IPS-15b (cell line): ENCODE measurements around the gene DEGS1.
"Not testable (repeated sequence)": the region's sequence is repeated elsewhere in the genome, so short reads cannot be mapped to it uniquely, and the experiment has no call there.

Source experiments
- H3K27me3 ChIP-seq: one replicate; pipeline ENCODE4 v1.6.1; 2013; ENCODE audit warnings: low read length; ENCODE audit not compliant: control insufficient read depth, insufficient read depth
- H3K36me3 ChIP-seq: one replicate; pipeline ENCODE4 v1.6.1; 2013; ENCODE audit warnings: low read length; ENCODE audit not compliant: control insufficient read depth, insufficient read depth
- H3K4me1 ChIP-seq: one replicate; pipeline ENCODE4 v1.6.1; 2013; ENCODE audit warnings: mild to moderate bottlenecking, low read length; ENCODE audit not compliant: control insufficient read depth, insufficient read depth
- H3K4me3 ChIP-seq: one replicate; pipeline ENCODE4 v1.5.1; 2013; ENCODE audit warnings: low read depth, low read length
- H3K9ac ChIP-seq: one replicate; pipeline ENCODE4 v1.6.1; 2013; ENCODE audit warnings: low read depth, mild to moderate bottlenecking, low read length
- H3K9me3 ChIP-seq: one replicate; pipeline ENCODE4 v1.6.1; 2013; ENCODE audit warnings: mild to moderate bottlenecking, low read length; ENCODE audit not compliant: control insufficient read depth, insufficient read depth

The DEGS1 gene

GRCh38 chr1:224201853-224202252, 18.8 kb downstream of the DEGS1 start:
- Histone ChIP-seq H3K4me3 (no peak overlapping the region), H3K27me3 (no peaks in the 10 kb centered on the region), H3K36me3 (no peaks in the 10 kb centered on the region), H3K9ac (no peak overlapping the region), H3K4me1 (peaks cover 2% of the 10 kb centered on the region), H3K9me3 (no peaks in the 10 kb centered on the region)

- no peaks in the 10 kb centered on the region for H3K36me3 ChIP-seq
- no peak overlapping the region for H3K9ac ChIP-seq
- peaks cover 2% of the 10 kb centered on the region for H3K4me1 ChIP-seq
- no peaks in the 10 kb centered on the region for H3K9me3 ChIP-seq
- no peak overlapping the region for H3K4me3 ChIP-seq
- no peaks in the 10 kb centered on the region for H3K27me3 ChIP-seq
Observed at GRCh38 chr1:224203243-224204016, 20.4 kb downstream of the DEGS1 start.

GRCh38 chr1:224205438-224205840, 22.4 kb downstream of the DEGS1 start:
- no peak overlapping the region for H3K9ac ChIP-seq
- no peak overlapping the region for H3K4me3 ChIP-seq
- no peaks in the 10 kb centered on the region for H3K36me3 ChIP-seq
- H3K4me1 ChIP-seq: peaks cover 2% of the 10 kb centered on the region
- no peaks in the 10 kb centered on the region for H3K9me3 ChIP-seq
- H3K27me3 ChIP-seq: no peaks in the 10 kb centered on the region

DNA sequence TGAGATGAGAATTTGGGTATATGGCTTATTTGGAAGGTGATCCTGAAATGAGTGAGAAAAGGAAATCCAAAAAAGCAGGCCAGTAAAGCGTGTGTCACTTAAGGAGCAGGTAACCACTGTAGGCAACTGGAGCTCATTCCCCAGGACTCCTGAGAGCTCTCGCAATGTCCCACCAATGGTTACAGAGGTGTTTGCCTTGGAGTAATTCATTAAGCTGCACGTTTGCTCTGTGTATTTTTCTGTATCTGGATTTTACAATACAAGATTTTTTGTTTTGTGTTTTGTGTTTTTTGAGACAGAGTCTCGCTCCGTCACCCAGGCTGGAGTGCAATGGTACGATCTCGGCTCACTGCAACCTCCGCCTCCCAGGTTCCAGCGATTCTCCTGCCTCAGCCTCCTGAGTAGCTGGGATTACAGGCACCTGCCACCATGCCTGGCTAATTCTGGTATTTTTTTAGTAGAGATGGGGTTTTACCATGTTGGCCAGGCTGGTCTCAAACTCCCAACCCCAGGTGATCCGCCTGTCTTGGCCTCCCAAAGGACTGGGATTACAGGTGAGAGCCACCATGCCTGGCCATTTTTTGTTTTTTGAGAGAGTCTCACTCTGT, 23.0 kb downstream of the DEGS1 start:
- H3K9ac ChIP-seq, H3K4me1 ChIP-seq, H3K4me3 ChIP-seq, H3K27me3 ChIP-seq, H3K9me3 ChIP-seq, H3K36me3 ChIP-seq: not testable (repeated sequence)

- no peak overlapping the region for H3K9ac ChIP-seq
- H3K4me1 ChIP-seq: peaks cover 8% of the 10 kb centered on the region
- no peaks in the 10 kb centered on the region for H3K27me3 ChIP-seq
- no peaks in the 10 kb centered on the region for H3K36me3 ChIP-seq
- no peak overlapping the region for H3K4me3 ChIP-seq
- no peaks in the 10 kb centered on the region for H3K9me3 ChIP-seq
Observed at GRCh38 chr1:224211206-224211962, 28.3 kb downstream of the DEGS1 start.

GRCh38 chr1:224212618-224213061, 29.6 kb downstream of the DEGS1 start:
- H3K36me3 ChIP-seq: no peaks in the 10 kb centered on the region
- H3K4me3 ChIP-seq: no peak overlapping the region
- H3K9me3 ChIP-seq: no peaks in the 10 kb centered on the region
- peaks cover 8% of the 10 kb centered on the region for H3K4me1 ChIP-seq
- H3K27me3 ChIP-seq: no peaks in the 10 kb centered on the region
- H3K9ac ChIP-seq: peak overlapping the region; percentile 29

DNA sequence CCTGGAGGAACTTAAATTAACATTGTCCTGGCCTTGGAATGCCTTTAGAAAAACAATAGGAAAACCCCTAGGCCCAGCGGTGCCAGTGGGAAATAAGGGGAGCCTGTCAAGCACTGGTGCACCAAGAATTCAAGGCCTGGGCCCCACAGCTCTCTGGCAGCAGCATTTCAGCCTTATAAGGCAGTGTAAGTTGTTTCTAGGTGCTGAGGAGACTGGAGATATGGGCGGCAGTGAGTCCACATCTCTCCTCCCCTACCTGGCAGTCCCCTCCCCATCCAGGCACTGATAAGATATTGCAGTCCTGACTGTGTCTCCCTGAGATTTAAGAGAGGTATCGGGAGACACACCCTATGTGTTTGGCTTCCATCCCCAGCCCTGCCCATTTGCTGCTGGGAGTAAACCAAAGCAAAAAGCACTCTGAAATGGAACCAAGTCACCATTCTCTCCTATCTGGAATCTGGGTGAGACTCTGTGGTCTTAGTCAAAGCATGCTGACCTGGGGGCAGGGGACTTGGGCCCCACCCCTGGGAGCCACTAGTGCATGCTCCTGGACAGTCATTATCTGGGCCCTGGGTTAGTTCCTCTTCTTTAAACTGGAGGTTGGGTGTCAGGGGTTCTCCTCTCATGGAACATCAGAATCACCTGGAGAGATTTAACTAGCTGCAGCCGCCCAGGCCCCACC, 30.5 kb downstream of the DEGS1 start:
- Histone ChIP-seq H3K4me1 (peaks cover 8% of the 10 kb centered on the region), H3K36me3 (no peaks in the 10 kb centered on the region), H3K27me3 (no peaks in the 10 kb centered on the region), H3K4me3 (no peak overlapping the region), H3K9me3 (no peaks in the 10 kb centered on the region), H3K9ac (peak overlapping the region; percentile 32)

DNA sequence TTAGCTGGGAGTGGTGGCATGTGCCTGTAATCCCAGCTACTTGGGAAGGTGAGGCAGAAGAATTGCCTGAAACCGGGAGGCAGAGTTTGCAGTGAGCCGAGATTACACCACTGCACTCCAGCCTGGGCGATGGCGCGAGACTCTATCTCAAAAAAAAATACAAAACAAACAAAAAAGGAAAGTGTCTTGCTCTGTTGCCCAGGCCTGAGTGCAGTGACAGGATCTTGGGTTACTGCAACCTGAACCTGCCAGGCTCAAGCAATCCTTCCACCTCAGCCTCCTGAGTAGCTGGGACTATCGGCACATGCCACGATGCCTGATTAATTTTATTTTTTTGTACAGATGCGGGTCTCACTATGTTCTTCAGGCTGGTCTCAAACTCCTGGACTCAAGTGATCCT, 33.3 kb downstream of the DEGS1 start:
- H3K9me3 ChIP-seq: no peaks in the 10 kb centered on the region
- no peak overlapping the region for H3K4me3 ChIP-seq
- no peak overlapping the region for H3K9ac ChIP-seq
- peaks cover 8% of the 10 kb centered on the region for H3K4me1 ChIP-seq
- H3K36me3 ChIP-seq: no peaks in the 10 kb centered on the region
- H3K27me3 ChIP-seq: no peaks in the 10 kb centered on the region

GRCh38 chr1:224217655-224218623, 34.9 kb downstream of the DEGS1 start:
- peaks cover 4% of the 10 kb centered on the region for H3K4me1 ChIP-seq
- no peaks in the 10 kb centered on the region for H3K9me3 ChIP-seq
- no peak overlapping the region for H3K9ac ChIP-seq
- no peaks in the 10 kb centered on the region for H3K27me3 ChIP-seq
- no peaks in the 10 kb centered on the region for H3K36me3 ChIP-seq
- no peak overlapping the region for H3K4me3 ChIP-seq

GRCh38 chr1:224219011-224219611, 36.1 kb downstream of the DEGS1 start:
- H3K4me1 ChIP-seq: peaks cover 8% of the 10 kb centered on the region
- H3K9ac ChIP-seq: no peak overlapping the region

More at GRCh38 chr1:224219011-224219611, 36.1 kb downstream of the DEGS1 start:
- H3K36me3 ChIP-seq: no peaks in the 10 kb centered on the region
- peaks cover 2% of the 10 kb centered on the region for H3K27me3 ChIP-seq
- no peaks in the 10 kb centered on the region for H3K9me3 ChIP-seq
- H3K4me3 ChIP-seq: no peak overlapping the region
